Testis (tissue), 2 donors: Measurements from ENCODE around the gene COL23A1.

Experiments
- CTCF ChIP-seq, 3 experiments: fragments of 450-650 bp in 2 of 3; fragments of 200-600 bp in 1 of 3; sonication (generic) in 1 of 3; IDR thresholded peaks; one replicate each; pipeline ENCODE4 v1.5.1; 2016 to 2019; ENCODE audit warnings: antibody characterized with exemption in 3 of 3, mild to moderate bottlenecking in 2 of 3, moderate library complexity in 1 of 3
- POLR2A ChIP-seq: fragments of 450-650 bp; IDR thresholded peaks from one replicate; pipeline ENCODE4 v1.6.1; 2017; ENCODE audit warnings: antibody characterized with exemption, mild to moderate bottlenecking, moderate library complexity

GRCh38 chr5:178564811-178565550 is 25.2 kb downstream of the COL23A1 start:
- TF ChIP-seq CTCF (IDR thresholded peaks at IDR 0.05) = no peak
- TF ChIP-seq POLR2A = no peak
